IPS-15b (cell line): ENCODE results near the gene GLT8D2.
"Not testable (repeated sequence)": the region's sequence is repeated elsewhere in the genome, so short reads cannot be mapped to it uniquely, and the experiment has no call there.

Experiments used
- H3K27me3 ChIP-seq: one replicate; pipeline ENCODE4 v1.6.1; 2013; ENCODE audit warnings: low read length; ENCODE audit not compliant: control insufficient read depth, insufficient read depth
- H3K36me3 ChIP-seq: one replicate; pipeline ENCODE4 v1.6.1; 2013; ENCODE audit warnings: low read length; ENCODE audit not compliant: control insufficient read depth, insufficient read depth
- H3K4me1 ChIP-seq: one replicate; pipeline ENCODE4 v1.6.1; 2013; ENCODE audit warnings: mild to moderate bottlenecking, low read length; ENCODE audit not compliant: control insufficient read depth, insufficient read depth
- H3K4me3 ChIP-seq: one replicate; pipeline ENCODE4 v1.5.1; 2013; ENCODE audit warnings: low read depth, low read length
- H3K9ac ChIP-seq: one replicate; pipeline ENCODE4 v1.6.1; 2013; ENCODE audit warnings: low read depth, mild to moderate bottlenecking, low read length
- H3K9me3 ChIP-seq: one replicate; pipeline ENCODE4 v1.6.1; 2013; ENCODE audit warnings: mild to moderate bottlenecking, low read length; ENCODE audit not compliant: control insufficient read depth, insufficient read depth

Gene GLT8D2

GRCh38 chr12:104048811-104049210, 1.2 kb downstream of the GLT8D2 start:
- no peak overlapping the region for H3K4me3 ChIP-seq
- H3K4me1 ChIP-seq = peaks cover 5% of the 10 kb centered on the region
- peaks cover 22% of the 10 kb centered on the region for H3K27me3 ChIP-seq
- no peaks in the 10 kb centered on the region for H3K9me3 ChIP-seq
- no peak overlapping the region for H3K9ac ChIP-seq
- no peaks in the 10 kb centered on the region for H3K36me3 ChIP-seq

- Histone ChIP-seq H3K9ac (no peak overlapping the region), H3K4me3 (no peak overlapping the region), H3K36me3 (no peaks in the 10 kb centered on the region), H3K27me3 (peaks cover 22% of the 10 kb centered on the region), H3K9me3 (no peaks in the 10 kb centered on the region), H3K4me1 (peaks cover 5% of the 10 kb centered on the region)
Observed at GRCh38 chr12:104048162-104048561, 1.8 kb downstream of the GLT8D2 start.

DNA sequence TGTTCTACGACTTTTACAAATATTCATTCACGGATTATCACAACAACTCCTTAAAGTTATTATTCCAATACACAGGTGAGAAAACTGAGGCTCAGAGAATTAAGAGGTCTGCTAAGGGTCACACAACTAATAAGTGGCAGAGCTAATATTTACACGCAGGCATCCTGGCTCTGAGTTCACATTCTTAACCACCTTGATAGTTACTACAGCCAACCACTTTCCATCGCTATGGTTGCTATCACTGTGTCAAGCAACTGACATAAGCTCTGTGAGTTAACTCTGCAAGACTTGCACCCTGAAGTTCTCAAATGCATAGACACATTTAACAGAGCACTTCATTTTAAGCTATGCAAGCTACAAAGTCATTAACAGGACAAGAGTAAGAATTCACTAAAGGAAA, 3.7 kb downstream of the GLT8D2 start:
- peaks cover 5% of the 10 kb centered on the region for H3K4me1 ChIP-seq
- peaks cover 22% of the 10 kb centered on the region for H3K27me3 ChIP-seq
- H3K9ac ChIP-seq = no peak overlapping the region
- no peaks in the 10 kb centered on the region for H3K9me3 ChIP-seq
- no peak overlapping the region for H3K4me3 ChIP-seq
- no peaks in the 10 kb centered on the region for H3K36me3 ChIP-seq

- Histone ChIP-seq H3K36me3 (no peaks in the 10 kb centered on the region), H3K9ac (no peak overlapping the region), H3K9me3 (no peaks in the 10 kb centered on the region), H3K4me1 (no peaks in the 10 kb centered on the region), H3K4me3 (no peak overlapping the region), H3K27me3 (peaks cover 9% of the 10 kb centered on the region)
Observed at GRCh38 chr12:104044158-104044557, 5.8 kb downstream of the GLT8D2 start.

DNA sequence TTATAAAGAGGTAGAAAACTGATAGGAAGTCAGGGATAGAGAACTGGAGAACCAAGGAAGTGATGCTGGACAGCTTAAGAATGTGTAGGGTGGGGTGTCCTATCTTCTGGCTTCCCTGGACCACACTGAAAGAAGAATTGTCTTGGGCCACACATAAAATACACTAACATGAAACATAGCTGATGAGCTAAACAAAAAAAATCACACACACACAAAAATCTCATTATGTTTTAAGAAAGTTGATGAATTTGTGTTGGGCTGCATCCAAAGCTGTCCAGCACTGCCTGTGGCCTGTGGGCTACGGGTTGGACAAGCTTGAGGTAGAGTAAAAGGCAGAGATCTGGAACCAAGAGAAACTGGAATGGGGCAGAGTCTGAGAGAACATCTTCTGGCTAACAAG, 7.4 kb downstream of the GLT8D2 start:
- H3K9ac ChIP-seq = no peak overlapping the region
- H3K27me3 ChIP-seq = no peaks in the 10 kb centered on the region
- H3K4me3 ChIP-seq = no peak overlapping the region
- no peaks in the 10 kb centered on the region for H3K9me3 ChIP-seq
- no peaks in the 10 kb centered on the region for H3K36me3 ChIP-seq
- no peaks in the 10 kb centered on the region for H3K4me1 ChIP-seq

- H3K9ac ChIP-seq, H3K4me1 ChIP-seq, H3K36me3 ChIP-seq, H3K9me3 ChIP-seq, H3K27me3 ChIP-seq, H3K4me3 ChIP-seq: not testable (repeated sequence)
Observed at GRCh38 chr12:104039769-104040168, 10.2 kb downstream of the GLT8D2 start.

- H3K9ac ChIP-seq, H3K27me3 ChIP-seq, H3K4me1 ChIP-seq, H3K36me3 ChIP-seq, H3K9me3 ChIP-seq, H3K4me3 ChIP-seq: not testable (repeated sequence)
Observed at GRCh38 chr12:104036143-104036542, 13.8 kb downstream of the GLT8D2 start.

- H3K9ac ChIP-seq, H3K27me3 ChIP-seq, H3K4me1 ChIP-seq, H3K36me3 ChIP-seq, H3K9me3 ChIP-seq, H3K4me3 ChIP-seq: not testable (repeated sequence)
Observed at GRCh38 chr12:104030596-104030995, 19.4 kb downstream of the GLT8D2 start.

GRCh38 chr12:104026841-104027599, 23.0 kb downstream of the GLT8D2 start:
- Histone ChIP-seq H3K4me1 (no peaks in the 10 kb centered on the region), H3K27me3 (no peaks in the 10 kb centered on the region), H3K9ac (no peak overlapping the region), H3K36me3 (no peaks in the 10 kb centered on the region), H3K9me3 (no peaks in the 10 kb centered on the region), H3K4me3 (no peak overlapping the region)

DNA sequence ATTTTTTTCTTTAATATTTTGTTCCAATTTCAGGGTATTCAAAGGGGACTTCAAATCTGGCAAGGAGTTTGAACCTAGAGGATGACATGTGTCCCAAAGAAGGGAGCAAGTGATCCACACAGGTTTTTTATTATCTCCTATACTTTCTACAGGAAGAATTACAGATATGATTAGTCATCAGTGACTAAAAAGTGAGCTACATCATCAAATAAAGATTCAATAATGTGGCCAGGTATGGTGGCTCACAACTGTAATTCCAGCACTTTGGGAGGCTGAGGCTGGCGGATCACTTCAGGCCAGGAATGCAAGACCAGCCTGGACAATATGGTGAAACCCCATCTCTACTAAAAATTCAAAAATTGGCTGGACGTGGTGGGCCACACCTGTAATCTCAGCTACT, 24.2 kb downstream of the GLT8D2 start:
- Histone ChIP-seq H3K9me3 (no peaks in the 10 kb centered on the region), H3K4me1 (no peaks in the 10 kb centered on the region), H3K27me3 (no peaks in the 10 kb centered on the region), H3K4me3 (no peak overlapping the region), H3K9ac (no peak overlapping the region), H3K36me3 (no peaks in the 10 kb centered on the region)

DNA sequence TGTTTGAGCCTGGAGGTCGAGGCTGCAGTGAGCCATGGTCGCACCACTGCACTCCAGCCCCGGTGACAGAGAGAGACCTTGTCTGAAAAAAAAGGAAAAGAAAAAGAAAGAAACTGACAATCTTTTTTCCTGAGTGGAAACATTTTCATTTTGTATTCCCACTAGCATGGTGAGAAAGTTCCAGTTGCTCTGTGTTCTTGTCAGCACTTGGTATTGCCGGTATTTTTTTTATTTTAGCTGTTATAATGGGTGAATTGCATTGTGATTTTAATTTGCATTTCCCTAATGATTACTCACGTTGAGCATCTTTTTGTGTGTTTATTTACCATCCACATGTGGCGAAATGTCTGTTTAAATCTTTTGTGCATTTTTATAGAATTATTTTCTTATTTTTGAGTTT, 25.6 kb downstream of the GLT8D2 start:
- H3K27me3 ChIP-seq = no peaks in the 10 kb centered on the region
- H3K4me1 ChIP-seq = no peaks in the 10 kb centered on the region
- H3K36me3 ChIP-seq = no peaks in the 10 kb centered on the region
- no peak overlapping the region for H3K4me3 ChIP-seq
- H3K9ac ChIP-seq = no peak overlapping the region
- H3K9me3 ChIP-seq = no peaks in the 10 kb centered on the region

DNA sequence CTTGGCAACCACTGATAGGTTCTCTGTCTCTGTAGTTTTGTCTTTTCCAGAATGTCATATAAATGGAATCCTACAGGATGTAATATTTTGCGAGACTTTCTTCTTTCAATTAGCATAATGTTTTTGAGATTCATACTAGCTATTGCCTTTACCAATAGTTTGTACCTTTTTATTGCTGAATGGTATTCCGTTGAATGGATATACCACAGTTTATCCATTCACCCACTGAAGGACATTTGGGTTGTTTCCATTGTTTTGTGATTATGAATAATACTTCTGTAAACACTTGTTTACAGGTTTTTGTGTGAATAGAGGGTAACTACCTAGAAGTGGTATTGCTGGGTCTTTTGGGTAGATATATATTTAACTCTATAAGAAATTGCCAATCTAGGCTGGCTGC, 26.3 kb downstream of the GLT8D2 start:
- H3K27me3 ChIP-seq = no peaks in the 10 kb centered on the region
- no peaks in the 10 kb centered on the region for H3K4me1 ChIP-seq
- no peak overlapping the region for H3K9ac ChIP-seq
- H3K36me3 ChIP-seq = no peaks in the 10 kb centered on the region
- no peak overlapping the region for H3K4me3 ChIP-seq
- no peaks in the 10 kb centered on the region for H3K9me3 ChIP-seq
